Subcutaneous preadipocyte (primary cell): ENCODE data around the gene ERMN. TPM values are rescaled to one million over a fixed set of nuclear protein-coding genes. Genes with fewer than 3 reads are reported as not detected.

Experiments used
- total RNA-seq: library from RNA; depleted of rRNA; stranded (reverse); fragments of >200 nt; gene quantifications from 2 replicates; pipeline ENCODE4 v1.2.3, GENCODE V29; 2012

ERMN gene, protein sequence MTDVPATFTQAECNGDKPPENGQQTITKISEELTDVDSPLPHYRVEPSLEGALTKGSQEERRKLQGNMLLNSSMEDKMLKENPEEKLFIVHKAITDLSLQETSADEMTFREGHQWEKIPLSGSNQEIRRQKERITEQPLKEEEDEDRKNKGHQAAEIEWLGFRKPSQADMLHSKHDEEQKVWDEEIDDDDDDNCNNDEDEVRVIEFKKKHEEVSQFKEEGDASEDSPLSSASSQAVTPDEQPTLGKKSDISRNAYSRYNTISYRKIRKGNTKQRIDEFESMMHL
- total RNA-seq, result not detected in 2 replicates

GRCh38 chr2:157325786-157326185 lies at the start of gene ERMN:
Gene ERMN, minus strand, starts transcription at chr2:157325824. Its CDS starts 182 bp downstream, at chr2:157325642.

Other genes with a start within 250 kb of the ERMN start
- gene GALNT5, start 68.1 kb downstream of the ERMN start, total RNA-seq, result 1.8 TPM in 2 replicates
- not detected in 2 replicates for gene CYTIP, start 118.3 kb upstream of the ERMN start, total RNA-seq